ENCODE data around the gene MTR.

MTR gene

GRCh38 chr1:236753516-236753915, 41.6 kb upstream of the MTR start:
- DNase-seq (ENCODE audit: extremely low read depth, low read depth) = no peak
- TF ChIP-seq, protein P1, sequence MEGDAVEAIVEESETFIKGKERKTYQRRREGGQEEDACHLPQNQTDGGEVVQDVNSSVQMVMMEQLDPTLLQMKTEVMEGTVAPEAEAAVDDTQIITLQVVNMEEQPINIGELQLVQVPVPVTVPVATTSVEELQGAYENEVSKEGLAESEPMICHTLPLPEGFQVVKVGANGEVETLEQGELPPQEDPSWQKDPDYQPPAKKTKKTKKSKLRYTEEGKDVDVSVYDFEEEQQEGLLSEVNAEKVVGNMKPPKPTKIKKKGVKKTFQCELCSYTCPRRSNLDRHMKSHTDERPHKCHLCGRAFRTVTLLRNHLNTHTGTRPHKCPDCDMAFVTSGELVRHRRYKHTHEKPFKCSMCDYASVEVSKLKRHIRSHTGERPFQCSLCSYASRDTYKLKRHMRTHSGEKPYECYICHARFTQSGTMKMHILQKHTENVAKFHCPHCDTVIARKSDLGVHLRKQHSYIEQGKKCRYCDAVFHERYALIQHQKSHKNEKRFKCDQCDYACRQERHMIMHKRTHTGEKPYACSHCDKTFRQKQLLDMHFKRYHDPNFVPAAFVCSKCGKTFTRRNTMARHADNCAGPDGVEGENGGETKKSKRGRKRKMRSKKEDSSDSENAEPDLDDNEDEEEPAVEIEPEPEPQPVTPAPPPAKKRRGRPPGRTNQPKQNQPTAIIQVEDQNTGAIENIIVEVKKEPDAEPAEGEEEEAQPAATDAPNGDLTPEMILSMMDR (IDR thresholded peaks at IDR 0.05; ENCODE audit: low read depth, low read length) = peak; percentile 21

GRCh38 chr1:236753964-236754363, 41.1 kb upstream of the MTR start:
- DNase-seq (ENCODE audit: extremely low read depth, low read depth) = no peak
- TF ChIP-seq, protein P1 (IDR thresholded peaks at IDR 0.05; ENCODE audit: low read depth, low read length) = no peak

DNA sequence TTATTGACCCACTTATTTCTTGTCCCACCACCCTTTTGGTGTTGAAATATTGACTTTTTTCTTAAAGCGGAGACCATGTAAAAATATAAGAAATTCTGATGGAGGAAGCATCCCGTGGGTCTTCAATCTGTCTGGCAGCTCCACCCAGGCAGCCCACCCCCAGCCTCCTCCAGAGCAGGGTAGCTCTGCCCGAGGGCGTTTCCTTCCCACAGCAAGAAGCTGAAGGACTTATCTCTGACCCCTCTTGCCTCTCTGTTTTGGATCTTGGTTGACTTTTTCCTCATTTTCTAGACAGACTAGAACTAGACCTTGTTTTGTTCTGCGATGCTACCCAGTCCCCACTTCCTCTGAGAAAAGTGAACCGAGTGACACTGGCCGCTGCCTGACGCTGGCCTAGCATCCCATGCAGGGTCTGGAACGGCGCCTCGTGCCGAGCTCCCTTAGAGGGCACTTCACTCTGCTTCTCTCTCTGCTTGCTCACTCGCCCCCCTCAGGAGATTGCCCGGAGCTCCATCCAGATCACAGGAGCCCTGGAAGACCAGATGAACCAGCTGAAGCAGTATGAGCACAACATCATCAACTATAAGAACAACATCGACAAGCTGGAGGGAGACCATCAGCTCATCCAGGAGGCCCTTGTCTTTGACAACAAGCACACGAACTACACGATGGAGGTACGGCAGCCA, 40.4 kb upstream of the MTR start:
- DNase-seq (ENCODE audit: extremely low read depth, low read depth) = no peak

DNA sequence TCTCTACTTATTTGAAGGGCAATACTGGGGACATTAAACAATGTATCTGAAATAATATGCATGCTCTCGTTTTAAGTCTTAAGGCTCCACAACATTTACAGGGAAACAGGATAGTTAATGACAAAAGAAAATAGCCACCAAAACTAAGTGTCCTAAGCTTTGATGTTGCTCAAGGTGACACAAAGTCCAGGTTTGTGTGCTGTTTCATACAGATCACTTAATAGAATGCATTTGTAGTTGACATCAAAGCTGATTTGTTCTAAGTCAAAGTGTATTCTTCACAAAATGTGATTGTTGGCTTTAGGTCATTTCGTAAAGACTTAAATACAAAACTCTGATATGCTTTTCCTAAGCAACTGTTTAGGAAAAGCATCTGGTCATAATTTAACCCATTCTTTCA, 37.5 kb upstream of the MTR start:
- TF ChIP-seq, protein P1 (IDR thresholded peaks at IDR 0.05; ENCODE audit: low read depth, low read length) = no peak
- DNase-seq (ENCODE audit: extremely low read depth, low read depth) = no peak

More for the DNA sequence above, 40.4 kb upstream of the MTR start:
- TF ChIP-seq, protein P1 (IDR thresholded peaks at IDR 0.05; ENCODE audit: low read depth, low read length) = no peak

DNA sequence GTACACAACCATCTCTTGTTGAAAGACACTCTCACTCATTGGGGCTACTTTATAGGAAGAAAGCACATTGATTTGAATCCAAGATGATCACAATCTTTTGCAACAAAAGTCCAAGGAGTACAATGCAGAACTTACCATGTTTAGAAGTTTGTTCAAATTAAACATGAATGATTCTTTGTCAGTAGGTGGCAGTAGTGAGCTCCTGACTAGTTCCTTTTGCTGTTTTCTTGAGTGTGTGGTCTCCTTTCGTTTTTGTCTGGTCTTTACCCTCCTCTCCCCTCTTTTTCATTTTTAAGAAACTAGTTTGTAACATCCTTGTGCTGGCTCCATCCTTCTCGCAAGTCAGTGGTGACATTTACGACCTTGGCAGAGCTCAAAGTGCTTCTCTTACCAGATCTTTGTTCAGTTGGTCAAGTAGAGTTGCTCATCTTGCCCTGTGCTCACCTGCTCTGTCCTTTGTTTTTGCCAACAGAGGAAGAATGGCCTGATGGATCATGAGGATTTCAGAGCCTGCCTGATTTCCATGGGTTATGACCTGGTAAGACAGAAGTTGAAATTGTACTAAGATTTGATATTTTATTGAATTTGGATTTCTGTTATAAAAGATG, 35.7 kb upstream of the MTR start:
- TF ChIP-seq, protein P1 (IDR thresholded peaks at IDR 0.05; ENCODE audit: low read depth, low read length) = peak; percentile 69
- DNase-seq (ENCODE audit: extremely low read depth, low read depth) = peak; percentile 3

GRCh38 chr1:236760480-236760879, 34.6 kb upstream of the MTR start:
- TF ChIP-seq, protein P1 (IDR thresholded peaks at IDR 0.05; ENCODE audit: low read depth, low read length) = no peak
- DNase-seq (ENCODE audit: extremely low read depth, low read depth) = no peak

DNA sequence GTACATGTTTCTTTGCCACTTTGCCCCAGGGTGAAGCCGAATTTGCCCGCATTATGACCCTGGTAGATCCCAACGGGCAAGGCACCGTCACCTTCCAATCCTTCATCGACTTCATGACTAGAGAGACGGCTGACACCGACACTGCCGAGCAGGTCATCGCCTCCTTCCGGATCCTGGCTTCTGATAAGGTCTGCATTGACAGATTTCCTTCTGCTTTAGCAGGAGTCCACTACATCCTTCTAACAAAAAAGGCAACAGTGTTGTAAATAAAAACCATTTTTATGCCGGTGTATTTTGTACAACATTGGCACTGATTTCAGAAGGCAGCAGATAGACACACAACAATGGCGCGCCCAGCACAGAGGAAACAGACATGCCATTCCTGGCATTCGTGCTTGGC, 34.1 kb upstream of the MTR start:
- TF ChIP-seq, protein P1 (IDR thresholded peaks at IDR 0.05; ENCODE audit: low read depth, low read length) = no peak

More for the DNA sequence above, 34.1 kb upstream of the MTR start:
- no peak for DNase-seq (ENCODE audit: extremely low read depth, low read depth)
